HepG2 (cell line): ENCODE results near the gene OR10H2. TPM values are rescaled to one million over a fixed set of nuclear protein-coding genes. Genes with fewer than 3 reads are reported as not detected.

Experiments used
- AHDC1 ChIP-seq: sonication (generic); formaldehyde crosslinking; IDR thresholded peaks from 2 replicates; pipeline ENCODE4 v1.5.1; 2020; ENCODE audit warnings: mild to moderate bottlenecking, missing genetic modification reagents, borderline replicate concordance
- FOSL2 ChIP-seq: sonication (generic); formaldehyde crosslinking; IDR thresholded peaks from 2 replicates; pipeline ENCODE4 v1.4.0; 2020; ENCODE audit warnings: missing genetic modification reagents
- MTF1 ChIP-seq: sonication (generic); formaldehyde crosslinking; IDR thresholded peaks from 2 replicates; pipeline ENCODE4 v1.5.0; 2020; ENCODE audit warnings: missing genetic modification reagents
- PHB2 ChIP-seq: fragments of 450-650 bp; IDR thresholded peaks from 2 replicates; pipeline ENCODE4 v1.6.1; 2018; ENCODE audit not compliant: partially characterized antibody
- RNF219 ChIP-seq: sonication (generic); formaldehyde crosslinking; IDR thresholded peaks from 2 replicates; pipeline ENCODE4 v1.5.0; 2020; ENCODE audit warnings: mild to moderate bottlenecking, missing genetic modification reagents
- SMAD3 ChIP-seq: sonication (generic); formaldehyde crosslinking; IDR thresholded peaks from 2 replicates; pipeline ENCODE4 v1.4.0; 2020; ENCODE audit warnings: missing genetic modification reagents
- SOX6 ChIP-seq, 2 experiments: fragments of 450-650 bp in 1 of 2; sonication (generic) in 1 of 2; formaldehyde crosslinking in 1 of 2; IDR thresholded peaks; 2 replicates each; pipeline versions ENCODE4 v1.4.0 to v1.6.1; 2017 to 2020; ENCODE audit warnings: antibody characterized with exemption in 1 of 2, mild to moderate bottlenecking in 1 of 2, missing genetic modification reagents in 1 of 2
- TFAP4 ChIP-seq: sonication (generic); IDR thresholded peaks from 2 replicates; pipeline ENCODE4 v1.6.1; 2016; ENCODE audit warnings: low read depth, borderline replicate concordance
- USF2 ChIP-seq, 2 experiments: sonication (generic) in 1 of 2; formaldehyde crosslinking in 1 of 2; IDR thresholded peaks; 2 replicates each; pipeline versions ENCODE4 v1.5.1 to v1.6.1; 2011 to 2020; ENCODE audit warnings: borderline replicate concordance in 1 of 2, low read depth in 1 of 2, low read length in 1 of 2, mild to moderate bottlenecking in 1 of 2, missing genetic modification reagents in 1 of 2, moderate library complexity in 1 of 2
- ZNF253 ChIP-seq: sonication (generic); formaldehyde crosslinking; IDR thresholded peaks from 2 replicates; pipeline ENCODE4 v1.8.0; 2022; ENCODE audit warnings: mild to moderate bottlenecking, missing genetic modification reagents, borderline replicate concordance
- ZNF317 ChIP-seq: sonication (generic); formaldehyde crosslinking; IDR thresholded peaks from 2 replicates; pipeline ENCODE4 v1.5.0; 2020; ENCODE audit warnings: mild to moderate bottlenecking, missing genetic modification reagents
- ZNF350 ChIP-seq: sonication (generic); formaldehyde crosslinking; IDR thresholded peaks from 2 replicates; pipeline ENCODE4 v1.4.0; 2020; ENCODE audit warnings: mild to moderate bottlenecking, low read depth, missing genetic modification reagents, borderline replicate concordance
- ZNF567 ChIP-seq: sonication (generic); formaldehyde crosslinking; IDR thresholded peaks from 2 replicates; pipeline ENCODE4 v1.8.1; 2023; ENCODE audit warnings: mild to moderate bottlenecking, missing genetic modification reagents, borderline replicate concordance
- ZNF678 ChIP-seq: sonication (generic); formaldehyde crosslinking; IDR thresholded peaks from 2 replicates; pipeline ENCODE4 v1.4.0; 2020; ENCODE audit warnings: mild to moderate bottlenecking, missing genetic modification reagents
- ZNF749 ChIP-seq: sonication (generic); formaldehyde crosslinking; IDR thresholded peaks from 2 replicates; pipeline ENCODE4 v1.8.0; 2022; ENCODE audit warnings: mild to moderate bottlenecking, missing genetic modification reagents, moderate library complexity, borderline replicate concordance
- ZNF777 ChIP-seq: sonication (generic); formaldehyde crosslinking; IDR thresholded peaks from 2 replicates; pipeline ENCODE4 v1.4.0; 2020; ENCODE audit warnings: missing genetic modification reagents
- ZNF780A ChIP-seq: sonication (generic); formaldehyde crosslinking; IDR thresholded peaks from 2 replicates; pipeline ENCODE4 v1.8.0; 2022; ENCODE audit warnings: mild to moderate bottlenecking, missing genetic modification reagents, moderate library complexity
- polyA plus RNA-seq, 8 experiments: library from polyadenylated mRNA; depleted of rRNA in 3 of 8; stranded (reverse) in 7 of 8; unstranded in 1 of 8; fragments of >200 nt; fragmentation: Illumina TruSeq in 4 of 8; extraction: Trizol in 4 of 8; gene quantifications; 2 replicates each; pipeline versions ENCODE4 v1.2.1 to v1.2.3, GENCODE V29; 2011 to 2016; ENCODE audit warnings: low read depth in 4 of 8, missing spikeins in 1 of 8, mixed read lengths in 1 of 8; ENCODE audit not compliant: insufficient read depth in 1 of 8
- total RNA-seq, 5 experiments: library from RNA; depleted of rRNA; stranded (reverse); fragments of >200 nt; fragmentation: Illumina TruSeq; extraction: Trizol; gene quantifications; 2 replicates each; pipeline ENCODE4 v1.2.3, GENCODE V29; 2016; ENCODE audit warnings: low read depth in 1 of 5

OR10H2 gene
- total and polyA plus RNA-seq, 2 of the 13 experiments (the other 11 are each of a cell fraction or from before 2014, with no cell fraction given) = not detected

GRCh38 chr19:15680478-15681322 is 47.1 kb upstream of the OR10H2 start (continued):
- no peak for TF ChIP-seq AHDC1 (CRISPR knock-in tag)
- TF ChIP-seq ZNF749 (CRISPR knock-in tag) = no peak
- TF ChIP-seq FOSL2 = peak; percentile 51; the same call in 1 of the 2 replicates
- TF ChIP-seq ZNF253 (CRISPR knock-in tag) = no peak
- no peak for TF ChIP-seq MTF1 (CRISPR knock-in tag)
- TF ChIP-seq ZNF317 (CRISPR knock-in tag) = no peak
- TF ChIP-seq ZNF780A = no peak
- TF ChIP-seq PHB2 = no peak
- TF ChIP-seq ZNF777 (CRISPR knock-in tag) = no peak
- no peak for TF ChIP-seq RNF219 (CRISPR knock-in tag)
- TF ChIP-seq TFAP4 = peak; percentile 78; the same call in 1 of the 2 replicates
- TF ChIP-seq ZNF350 = no peak
- TF ChIP-seq SMAD3 (CRISPR knock-in tag) = no peak
- TF ChIP-seq USF2 (IDR thresholded peaks at IDR 0.05; ENCODE audit: low read depth, low read length) = no peak
- peak; percentile 17; the same call in 1 of the 2 replicates for TF ChIP-seq USF2 (CRISPR knock-in tag; IDR thresholded peaks at IDR 0.05; ENCODE audit: borderline replicate concordance)
- no peak for TF ChIP-seq SOX6 (IDR thresholded peaks at IDR 0.05)
- TF ChIP-seq SOX6 (CRISPR knock-in tag; IDR thresholded peaks at IDR 0.05) = peak; percentile 91
- TF ChIP-seq ZNF678 = no peak
- no peak for TF ChIP-seq ZNF567 (CRISPR knock-in tag)
